ENCODE data around the gene ALX4.

The ALX4 gene

GRCh38 chr11:44340656-44341055 lies 30.7 kb upstream of the ALX4 start:
- Histone ChIP-seq H3K27me3 (ENCODE audit: insufficient read depth, low read depth, severe bottlenecking) (peaks cover 46% of the 10 kb centered on the region), H3K4me3 (ENCODE audit: low read depth, low read length) (no peak overlapping the region)
- TF ChIP-seq CTCF (IDR thresholded peaks at IDR 0.05; ENCODE audit: low read depth, low read length): no peak

GRCh38 chr11:44339530-44339883 lies 29.6 kb upstream of the ALX4 start:
- peaks cover 48% of the 10 kb centered on the region for H3K27me3 ChIP-seq (ENCODE audit: insufficient read depth, low read depth, severe bottlenecking)
- TF ChIP-seq CTCF (IDR thresholded peaks at IDR 0.05; ENCODE audit: low read depth, low read length): no peak
- H3K9me3 ChIP-seq (ENCODE audit: severe bottlenecking): no peaks in the 10 kb centered on the region
- no peak for DNase-seq
- H3K4me3 ChIP-seq (ENCODE audit: low read depth, low read length): no peak overlapping the region
- H3K27ac ChIP-seq: no peak overlapping the region
- H3K36me3 ChIP-seq: no peaks in the 10 kb centered on the region

More at GRCh38 chr11:44340656-44341055, 30.7 kb upstream of the ALX4 start:
- Histone ChIP-seq H3K9me3 (ENCODE audit: severe bottlenecking) (no peaks in the 10 kb centered on the region), H3K36me3 (no peaks in the 10 kb centered on the region), H3K27ac (no peak overlapping the region)
- DNase-seq: no peak

GRCh38 chr11:44338698-44339529 lies 29.0 kb upstream of the ALX4 start:
- Histone ChIP-seq H3K27ac (no peak overlapping the region), H3K4me3 (ENCODE audit: low read depth, low read length) (no peak overlapping the region), H3K36me3 (no peaks in the 10 kb centered on the region), H3K27me3 (ENCODE audit: insufficient read depth, low read depth, severe bottlenecking) (peaks cover 51% of the 10 kb centered on the region), H3K9me3 (ENCODE audit: severe bottlenecking) (peaks cover 1% of the 10 kb centered on the region)
- TF ChIP-seq CTCF (IDR thresholded peaks at IDR 0.05; ENCODE audit: low read depth, low read length): no peak
- DNase-seq: no peak

GRCh38 chr11:44338026-44338425 lies 28.1 kb upstream of the ALX4 start:
- Histone ChIP-seq H3K36me3 (no peaks in the 10 kb centered on the region), H3K27ac (no peak overlapping the region), H3K9me3 (ENCODE audit: severe bottlenecking) (peaks cover 2% of the 10 kb centered on the region), H3K27me3 (ENCODE audit: insufficient read depth, low read depth, severe bottlenecking) (peaks cover 55% of the 10 kb centered on the region), H3K4me3 (ENCODE audit: low read depth, low read length) (no peak overlapping the region)
- no peak for TF ChIP-seq CTCF (IDR thresholded peaks at IDR 0.05; ENCODE audit: low read depth, low read length)
- no peak for DNase-seq

GRCh38 chr11:44335919-44336318 lies 26.0 kb upstream of the ALX4 start:
- no peak overlapping the region for H3K27ac ChIP-seq
- H3K36me3 ChIP-seq: no peaks in the 10 kb centered on the region
- TF ChIP-seq CTCF (IDR thresholded peaks at IDR 0.05; ENCODE audit: low read depth, low read length): no peak
- DNase-seq: no peak
- H3K27me3 ChIP-seq (ENCODE audit: insufficient read depth, low read depth, severe bottlenecking): peaks cover 74% of the 10 kb centered on the region
- H3K4me3 ChIP-seq (ENCODE audit: low read depth, low read length): no peak overlapping the region
- peaks cover 2% of the 10 kb centered on the region for H3K9me3 ChIP-seq (ENCODE audit: severe bottlenecking)
